H1 (cell line): ENCODE data around the gene DPT.

Source experiments
- BACH1 ChIP-seq: IDR thresholded peaks from 2 replicates; pipeline ENCODE4 v1.6.1; 2012; ENCODE audit warnings: low read length, improper control_type of control experiment
- CHD2 ChIP-seq: IDR thresholded peaks from 2 replicates; pipeline ENCODE4 v1.6.1; 2012; ENCODE audit warnings: low read length, improper control_type of control experiment
- EP300 ChIP-seq, 2 experiments: IDR thresholded peaks; 1 replicate in 1 of 2; 2 replicates in 1 of 2; pipeline ENCODE4 v1.6.1; 2011 to 2012; ENCODE audit warnings: low read depth in 2 of 2, low read length in 2 of 2, mild to moderate bottlenecking in 2 of 2, borderline replicate concordance in 1 of 2, inconsistent platforms in 1 of 2, moderate library complexity in 1 of 2
- EZH2 ChIP-seq: fragments of 200-600 bp; sonication (generic); IDR thresholded peaks from 2 replicates; pipeline ENCODE4 v1.7.1; 2012; ENCODE audit warnings: low read depth, mild to moderate bottlenecking, moderate library complexity, low read length, inconsistent platforms; ENCODE audit not compliant: severe bottlenecking
- JUN ChIP-seq: IDR thresholded peaks from 2 replicates; pipeline ENCODE4 v1.6.1; 2011; ENCODE audit warnings: low read depth, mild to moderate bottlenecking, improper control_type of control experiment, low read length
- POLR2A ChIP-seq, 2 experiments: IDR thresholded peaks; 1 replicate in 1 of 2; 2 replicates in 1 of 2; pipeline ENCODE4 v1.6.1; 2011; ENCODE audit warnings: low read depth in 2 of 2, low read length in 2 of 2, mild to moderate bottlenecking in 2 of 2; ENCODE audit errors: control extremely low read depth in 1 of 2
- POLR2AphosphoS5 ChIP-seq: IDR thresholded peaks from 2 replicates; pipeline ENCODE4 v1.6.1; 2011; ENCODE audit warnings: low read depth, low read length
- TF ChIP-seq, protein P1 (sequence below), 3 experiments: IDR thresholded peaks; 1 replicate in 2 of 3; 2 replicates in 1 of 3; pipeline versions ENCODE4 v1.5.1 to v1.6.1; 2011; ENCODE audit warnings: low read length in 3 of 3, mild to moderate bottlenecking in 3 of 3, inconsistent platforms in 2 of 3, low read depth in 1 of 3, moderate library complexity in 1 of 3; ENCODE audit not compliant: insufficient read depth in 1 of 3; ENCODE audit errors: control extremely low read depth in 1 of 3
- TF ChIP-seq, protein P2 (sequence below): IDR thresholded peaks from 2 replicates; pipeline ENCODE4 v1.6.1; 2012; ENCODE audit warnings: inconsistent platforms

DNA sequence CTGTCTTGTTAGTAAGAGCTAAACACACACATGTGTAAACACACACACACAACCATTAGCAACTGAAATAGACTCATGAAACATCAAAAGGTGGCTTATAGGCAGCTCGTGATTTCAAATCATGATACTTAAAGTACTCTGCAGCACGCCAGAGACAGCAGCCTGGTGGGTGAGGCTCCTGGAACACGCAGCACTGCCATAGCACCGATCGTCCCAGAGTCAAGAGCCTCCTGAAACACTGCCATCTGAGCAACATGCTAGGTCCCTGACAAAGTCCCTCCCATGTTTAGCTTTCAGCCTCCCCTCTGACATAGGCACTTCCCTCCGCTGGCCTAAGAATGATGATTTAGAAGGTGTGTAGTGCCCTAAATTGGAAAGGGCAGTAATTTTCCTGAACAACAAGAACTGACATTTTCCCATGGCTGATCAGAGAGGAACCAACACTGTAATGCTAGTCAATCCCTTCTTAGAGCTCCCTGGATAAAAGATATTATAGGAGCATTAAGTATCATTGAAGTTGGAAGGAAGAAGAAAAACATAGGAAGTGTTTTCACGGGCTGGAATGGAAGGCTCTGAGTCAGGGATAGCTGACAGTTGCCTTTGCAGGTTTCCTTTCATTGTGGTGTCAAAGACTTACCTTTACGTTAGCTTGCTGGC is 14.1 kb upstream of the DPT start:
- TF ChIP-seq POLR2A (IDR thresholded peaks at IDR 0.05; ENCODE audit: control extremely low read depth in 1 of 2, low read depth in 2 of 2, low read length in 2 of 2): no peak
- TF ChIP-seq, protein P1, sequence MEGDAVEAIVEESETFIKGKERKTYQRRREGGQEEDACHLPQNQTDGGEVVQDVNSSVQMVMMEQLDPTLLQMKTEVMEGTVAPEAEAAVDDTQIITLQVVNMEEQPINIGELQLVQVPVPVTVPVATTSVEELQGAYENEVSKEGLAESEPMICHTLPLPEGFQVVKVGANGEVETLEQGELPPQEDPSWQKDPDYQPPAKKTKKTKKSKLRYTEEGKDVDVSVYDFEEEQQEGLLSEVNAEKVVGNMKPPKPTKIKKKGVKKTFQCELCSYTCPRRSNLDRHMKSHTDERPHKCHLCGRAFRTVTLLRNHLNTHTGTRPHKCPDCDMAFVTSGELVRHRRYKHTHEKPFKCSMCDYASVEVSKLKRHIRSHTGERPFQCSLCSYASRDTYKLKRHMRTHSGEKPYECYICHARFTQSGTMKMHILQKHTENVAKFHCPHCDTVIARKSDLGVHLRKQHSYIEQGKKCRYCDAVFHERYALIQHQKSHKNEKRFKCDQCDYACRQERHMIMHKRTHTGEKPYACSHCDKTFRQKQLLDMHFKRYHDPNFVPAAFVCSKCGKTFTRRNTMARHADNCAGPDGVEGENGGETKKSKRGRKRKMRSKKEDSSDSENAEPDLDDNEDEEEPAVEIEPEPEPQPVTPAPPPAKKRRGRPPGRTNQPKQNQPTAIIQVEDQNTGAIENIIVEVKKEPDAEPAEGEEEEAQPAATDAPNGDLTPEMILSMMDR (IDR thresholded peaks at IDR 0.05; ENCODE audit: control extremely low read depth in 1 of 3, insufficient read depth in 1 of 3, low read depth in 1 of 3, low read length in 3 of 3): no peak
- TF ChIP-seq JUN: no peak
- TF ChIP-seq EZH2: no peak
- no peak for TF ChIP-seq EP300 (IDR thresholded peaks at IDR 0.05; ENCODE audit: borderline replicate concordance in 1 of 2, low read depth in 2 of 2, low read length in 2 of 2)
- no peak for TF ChIP-seq BACH1
- no peak for TF ChIP-seq POLR2AphosphoS5
- TF ChIP-seq, protein P2, sequence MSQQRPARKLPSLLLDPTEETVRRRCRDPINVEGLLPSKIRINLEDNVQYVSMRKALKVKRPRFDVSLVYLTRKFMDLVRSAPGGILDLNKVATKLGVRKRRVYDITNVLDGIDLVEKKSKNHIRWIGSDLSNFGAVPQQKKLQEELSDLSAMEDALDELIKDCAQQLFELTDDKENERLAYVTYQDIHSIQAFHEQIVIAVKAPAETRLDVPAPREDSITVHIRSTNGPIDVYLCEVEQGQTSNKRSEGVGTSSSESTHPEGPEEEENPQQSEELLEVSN: no peak
- no peak for TF ChIP-seq CHD2
